ENCODE results near the gene CPT2.

GRCh38 chr1:53220962-53221286 is 24.3 kb downstream of the CPT2 start:
- TF ChIP-seq CTCF (conservative IDR thresholded peaks at IDR 0.05; ENCODE audit: low read depth, low read length) (no peak), SMC3 (IDR thresholded peaks at IDR 0.05; ENCODE audit: low read depth, low read length) (no peak), MXI1 (IDR thresholded peaks at IDR 0.05; ENCODE audit: borderline replicate concordance, low read depth, low read length) (no peak)
- TF ChIP-seq, protein P1, sequence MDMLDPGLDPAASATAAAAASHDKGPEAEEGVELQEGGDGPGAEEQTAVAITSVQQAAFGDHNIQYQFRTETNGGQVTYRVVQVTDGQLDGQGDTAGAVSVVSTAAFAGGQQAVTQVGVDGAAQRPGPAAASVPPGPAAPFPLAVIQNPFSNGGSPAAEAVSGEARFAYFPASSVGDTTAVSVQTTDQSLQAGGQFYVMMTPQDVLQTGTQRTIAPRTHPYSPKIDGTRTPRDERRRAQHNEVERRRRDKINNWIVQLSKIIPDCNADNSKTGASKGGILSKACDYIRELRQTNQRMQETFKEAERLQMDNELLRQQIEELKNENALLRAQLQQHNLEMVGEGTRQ (IDR thresholded peaks at IDR 0.05; ENCODE audit: low read depth, low read length): no peak
